ENCODE data around the gene NHERF1.

The NHERF1 gene

DNA sequence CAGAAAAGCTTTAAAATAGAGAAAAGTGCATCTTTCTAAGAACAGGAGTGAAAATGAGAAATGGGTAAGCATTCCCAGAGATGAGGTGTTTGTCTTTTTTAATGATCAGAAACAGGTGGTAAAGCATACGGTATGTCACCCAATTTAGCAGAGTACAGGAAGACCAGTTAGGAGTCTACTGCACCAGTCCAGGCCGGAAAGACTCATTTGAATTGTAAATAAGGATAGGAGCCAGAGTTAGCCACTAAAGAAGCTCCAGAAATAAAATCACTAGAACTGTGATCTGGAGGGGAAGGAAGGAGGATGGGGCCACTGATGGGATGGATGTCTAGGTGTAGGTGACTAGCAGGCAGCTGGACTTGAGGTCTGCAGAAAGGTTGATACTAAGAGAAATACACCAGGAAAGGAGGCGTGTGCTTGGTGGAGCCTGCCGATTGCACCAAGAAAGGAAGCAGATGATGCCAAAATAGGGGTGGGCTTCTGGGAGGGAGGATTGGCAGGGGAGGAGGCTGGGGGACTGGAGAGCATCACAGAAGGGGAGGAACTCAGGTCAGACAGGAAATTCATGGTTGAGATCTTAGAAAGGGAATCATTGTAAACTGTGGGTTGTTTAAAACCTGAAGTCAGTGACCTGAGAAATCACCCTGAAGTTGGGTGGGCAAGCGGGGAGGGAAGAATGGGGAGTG lies 35.8 kb downstream of the NHERF1 start:
- no peak for DNase-seq
- no peak for TF ChIP-seq GATA1 (IDR thresholded peaks at IDR 0.05; ENCODE audit: low read depth, low read length)
- TF ChIP-seq POLR2A (IDR thresholded peaks at IDR 0.05; ENCODE audit: low read length), result no peak

DNA sequence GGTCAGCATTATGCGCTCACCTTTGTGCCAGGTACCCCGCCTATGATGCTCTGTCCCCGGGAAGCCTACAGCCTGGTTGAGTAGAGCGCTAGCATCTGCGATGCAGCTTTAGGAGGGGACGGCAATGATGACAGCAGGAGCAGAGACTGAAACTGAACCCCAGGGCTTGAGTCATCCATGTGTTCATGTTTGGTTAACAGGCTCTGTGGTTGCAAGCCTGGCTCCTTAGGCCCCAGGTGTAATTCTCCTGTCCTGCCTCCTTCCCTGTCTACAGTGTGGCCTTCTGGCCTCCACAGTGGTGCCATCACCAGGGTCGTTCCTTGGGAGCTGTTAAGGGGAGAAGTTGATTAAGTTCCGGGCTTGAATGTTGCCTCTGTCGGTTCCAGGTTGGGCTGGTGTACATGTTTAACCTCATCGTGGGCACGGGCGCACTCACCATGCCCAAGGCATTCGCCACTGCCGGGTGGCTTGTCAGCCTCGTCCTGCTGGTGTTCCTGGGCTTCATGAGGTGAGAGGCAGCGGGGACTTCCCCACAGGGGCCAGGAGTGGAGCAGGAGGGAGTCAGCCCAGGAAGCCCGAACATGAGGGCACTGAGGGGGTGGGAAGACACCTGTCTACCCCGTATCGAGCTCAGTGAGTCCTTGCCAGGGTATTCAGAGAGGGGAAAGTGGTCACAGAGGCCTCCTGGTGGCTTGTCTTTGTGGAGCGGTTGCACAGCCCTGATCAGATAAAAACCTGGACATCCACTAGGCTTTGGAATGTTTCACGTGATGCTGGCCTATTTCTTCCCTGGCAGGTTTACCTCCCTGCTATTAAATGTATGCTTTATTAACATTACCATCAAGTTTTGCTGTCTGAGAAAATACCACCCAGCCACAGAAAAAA lies 36.9 kb downstream of the NHERF1 start:
- no peak for TF ChIP-seq POLR2A (IDR thresholded peaks at IDR 0.05; ENCODE audit: low read length)
- TF ChIP-seq GATA1 (IDR thresholded peaks at IDR 0.05; ENCODE audit: low read depth, low read length), result no peak
- DNase-seq, result no peak

DNA sequence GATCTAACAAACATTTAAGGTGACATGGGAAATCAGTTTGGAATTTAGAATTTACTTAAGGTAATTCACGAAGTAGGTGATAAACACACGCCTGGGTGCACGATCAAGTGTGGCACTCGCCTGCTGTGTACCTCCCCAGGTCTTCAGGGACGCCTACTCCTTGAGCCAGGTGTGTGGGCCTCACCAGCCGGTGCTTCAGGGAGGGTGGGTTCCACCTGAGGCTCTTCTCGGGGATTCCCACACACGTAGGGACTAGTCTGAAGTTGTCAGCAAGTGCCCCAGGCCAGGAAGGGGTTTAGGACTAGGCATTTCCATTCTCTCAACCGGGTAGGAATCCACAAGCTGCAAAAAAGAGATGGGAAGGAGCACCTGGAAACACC lies 37.5 kb downstream of the NHERF1 start:
- DNase-seq, result no peak
- TF ChIP-seq GATA1 (IDR thresholded peaks at IDR 0.05; ENCODE audit: low read depth, low read length), result no peak
- no peak for TF ChIP-seq POLR2A (IDR thresholded peaks at IDR 0.05; ENCODE audit: low read length)

DNA sequence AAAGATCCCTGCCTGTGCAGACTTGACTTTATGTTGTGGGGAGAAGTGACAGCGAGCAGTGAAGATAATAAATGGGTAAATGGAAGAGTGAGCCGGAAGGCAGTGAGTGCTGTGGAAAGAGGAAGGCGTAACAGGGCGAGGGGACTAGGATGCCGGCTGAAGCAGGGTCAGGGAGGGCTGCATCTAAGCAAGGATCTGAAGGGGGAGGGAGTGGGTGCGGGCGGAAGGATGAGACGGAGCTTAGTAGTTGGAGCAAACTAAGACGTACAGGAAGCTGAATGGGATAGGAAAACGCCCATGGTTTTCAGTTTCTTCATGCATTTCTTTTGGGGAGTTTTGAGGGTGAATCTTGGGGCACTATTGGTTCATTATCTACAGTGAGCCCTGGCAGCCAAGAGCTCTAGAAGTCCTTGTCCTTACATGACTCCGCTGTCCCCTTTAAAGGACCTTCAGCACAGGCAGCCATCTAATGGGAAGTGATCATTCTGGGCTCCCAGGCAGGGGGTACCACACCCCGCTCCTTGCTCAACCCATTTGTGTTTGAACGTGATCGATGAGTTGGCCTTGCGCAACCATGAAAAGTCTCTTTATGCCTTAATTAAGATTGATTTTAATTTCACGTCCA lies 38.1 kb downstream of the NHERF1 start:
- TF ChIP-seq GATA1 (IDR thresholded peaks at IDR 0.05; ENCODE audit: low read depth, low read length), result no peak
- TF ChIP-seq POLR2A (IDR thresholded peaks at IDR 0.05; ENCODE audit: low read length), result no peak
- no peak for DNase-seq

DNA sequence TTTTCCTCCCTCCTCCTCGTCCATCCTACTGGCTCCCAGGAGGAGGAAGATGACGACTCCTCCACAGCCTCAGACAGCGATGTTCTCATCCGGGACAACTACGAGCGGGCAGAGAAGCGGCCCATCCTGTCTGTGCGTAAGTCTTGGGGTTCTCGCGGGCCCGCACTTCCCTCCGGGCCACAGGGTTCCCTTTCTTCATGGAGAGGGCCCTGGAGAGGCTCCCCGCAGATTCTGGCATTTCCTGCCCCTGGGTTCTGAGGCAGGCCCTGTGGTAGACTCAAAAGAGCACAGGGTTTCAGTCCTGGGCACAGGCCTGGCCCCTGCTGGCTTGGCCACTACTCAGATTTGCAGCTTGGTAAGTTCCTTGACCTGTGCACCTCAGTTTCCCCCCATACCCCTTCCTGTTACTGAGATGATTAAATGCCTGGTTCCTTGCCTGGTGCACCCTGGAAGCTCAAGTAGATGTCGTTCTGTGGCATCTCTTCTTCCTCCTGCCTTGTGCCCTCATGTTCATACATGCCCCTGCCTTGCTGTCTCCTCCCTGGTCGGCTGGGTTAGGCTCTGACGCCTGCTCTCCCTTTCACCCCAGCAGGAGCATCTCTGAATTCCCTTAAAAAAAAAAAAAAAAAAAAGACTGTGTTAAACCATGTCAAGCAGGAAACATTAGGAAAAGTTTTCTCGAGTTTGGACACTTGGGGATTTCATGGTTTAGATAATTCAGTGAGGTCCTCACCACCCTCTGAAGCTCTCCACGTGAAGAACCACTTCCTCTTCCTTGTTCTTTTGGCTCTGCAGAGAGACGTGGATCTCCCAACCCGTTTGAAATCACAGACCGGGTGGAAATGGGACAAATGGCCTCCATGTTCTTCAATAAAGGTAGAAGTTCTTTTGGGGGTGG lies 42.0 kb downstream of the NHERF1 start:
- TF ChIP-seq GATA1 (IDR thresholded peaks at IDR 0.05; ENCODE audit: low read depth, low read length) (no peak), POLR2A (IDR thresholded peaks at IDR 0.05; ENCODE audit: low read length) (no peak)
- DNase-seq, result no peak

DNA sequence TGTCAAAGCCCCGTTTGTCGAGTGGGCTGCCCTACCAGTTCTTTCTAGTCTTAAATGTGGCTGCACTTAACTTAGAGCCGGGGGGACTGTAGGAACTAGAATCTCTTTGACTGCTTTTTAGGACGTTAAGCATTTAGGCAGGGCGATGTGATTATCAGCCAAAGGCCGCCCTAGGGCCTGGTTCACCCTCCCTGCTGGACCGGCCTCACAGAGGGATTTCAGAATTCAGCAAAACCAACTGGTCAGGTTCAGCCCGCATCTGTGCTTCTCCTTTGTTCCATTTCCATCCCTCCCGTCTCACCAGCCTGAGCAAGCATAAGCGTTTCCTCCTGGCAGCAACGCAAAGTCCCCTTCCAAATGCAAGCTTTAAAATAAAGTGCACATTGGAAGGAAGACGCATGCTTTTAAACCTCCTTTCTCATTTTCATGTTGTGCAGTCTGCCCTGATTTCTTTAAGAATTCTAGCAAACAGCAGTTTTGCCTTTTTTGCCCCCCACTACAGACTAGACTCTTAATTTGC lies 44.2 kb downstream of the NHERF1 start:
- DNase-seq, result no peak
- TF ChIP-seq GATA1 (IDR thresholded peaks at IDR 0.05; ENCODE audit: low read depth, low read length) (no peak), POLR2A (IDR thresholded peaks at IDR 0.05; ENCODE audit: low read length) (no peak)

DNA sequence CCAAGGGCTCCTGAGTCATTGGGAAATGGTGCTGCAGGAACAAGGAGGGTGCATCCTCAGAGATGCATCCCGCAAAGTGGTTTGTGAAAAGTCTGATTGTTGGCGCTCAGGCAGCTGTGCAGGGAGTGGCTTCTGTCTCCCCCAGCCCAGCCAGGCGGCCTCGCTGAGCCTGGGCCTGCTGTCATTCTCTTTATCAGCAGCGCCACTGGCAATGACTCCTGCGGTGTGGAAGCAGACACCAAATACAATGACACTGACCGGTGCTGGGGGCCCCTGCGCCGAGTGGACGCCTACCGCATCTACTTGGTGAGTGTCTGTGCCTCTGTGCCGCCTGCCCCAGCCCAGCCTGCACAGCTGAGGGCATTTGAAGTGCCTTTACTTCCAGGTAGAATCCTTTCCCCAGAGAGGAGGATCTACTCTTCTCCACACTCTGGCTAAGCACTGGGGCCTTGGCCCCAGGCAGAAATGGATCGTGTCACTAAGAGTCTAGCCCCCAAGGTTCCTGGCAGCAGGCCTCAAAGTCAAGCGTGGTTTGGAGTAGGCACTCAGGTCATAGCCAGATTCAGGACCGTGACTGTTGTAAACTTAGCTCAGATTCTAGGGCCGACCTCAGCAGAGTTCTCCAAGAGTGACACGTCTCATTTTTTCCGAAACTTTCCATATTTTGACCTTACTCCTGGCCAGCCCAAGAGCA lies 47.0 kb downstream of the NHERF1 start:
- TF ChIP-seq POLR2A (IDR thresholded peaks at IDR 0.05; ENCODE audit: low read length), result no peak
- no peak for TF ChIP-seq GATA1 (IDR thresholded peaks at IDR 0.05; ENCODE audit: low read depth, low read length)
- no peak for DNase-seq

DNA sequence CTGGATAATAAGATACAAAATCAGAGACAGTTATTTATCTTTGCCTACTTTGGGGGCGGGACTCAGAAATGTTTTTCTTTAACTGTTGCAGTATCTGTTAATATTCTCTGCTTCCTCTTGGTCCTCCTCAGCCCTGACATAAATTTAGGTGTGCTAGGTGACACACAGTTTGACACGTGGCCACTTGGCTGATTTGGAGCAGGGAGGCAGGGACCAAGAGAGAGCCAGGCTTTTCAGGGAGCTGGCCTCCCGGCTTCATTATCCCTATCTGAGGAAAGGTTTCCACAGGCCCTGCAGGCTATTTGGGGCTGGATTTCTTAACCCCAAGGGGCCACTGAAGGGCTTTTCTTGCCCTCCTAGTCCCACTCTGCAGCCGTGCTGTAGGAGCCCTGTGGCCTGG lies 47.8 kb downstream of the NHERF1 start:
- DNase-seq, result no peak
- TF ChIP-seq GATA1 (IDR thresholded peaks at IDR 0.05; ENCODE audit: low read depth, low read length) (no peak), POLR2A (IDR thresholded peaks at IDR 0.05; ENCODE audit: low read length) (no peak)

DNA sequence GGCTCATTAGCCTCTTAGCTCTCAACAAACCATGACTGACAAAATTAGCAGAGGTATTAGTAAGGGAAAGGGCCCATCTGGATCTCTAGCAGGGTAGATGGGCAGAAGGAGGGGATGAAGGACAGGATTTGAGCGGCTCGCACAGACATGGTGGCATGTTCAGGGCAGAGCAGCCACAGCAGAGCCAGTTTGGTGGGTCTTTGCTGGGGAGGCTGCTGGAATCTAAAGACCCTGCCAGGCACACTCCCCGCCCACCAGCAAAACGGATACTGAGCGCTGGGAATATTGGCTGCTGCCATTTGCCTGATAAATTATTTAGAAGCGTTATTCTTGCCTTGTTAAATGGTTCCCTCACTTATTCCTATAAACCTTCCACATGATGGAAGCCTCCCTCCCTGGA lies 48.4 kb downstream of the NHERF1 start:
- TF ChIP-seq GATA1 (IDR thresholded peaks at IDR 0.05; ENCODE audit: low read depth, low read length) (no peak), POLR2A (IDR thresholded peaks at IDR 0.05; ENCODE audit: low read length) (no peak)
- DNase-seq, result no peak

DNA sequence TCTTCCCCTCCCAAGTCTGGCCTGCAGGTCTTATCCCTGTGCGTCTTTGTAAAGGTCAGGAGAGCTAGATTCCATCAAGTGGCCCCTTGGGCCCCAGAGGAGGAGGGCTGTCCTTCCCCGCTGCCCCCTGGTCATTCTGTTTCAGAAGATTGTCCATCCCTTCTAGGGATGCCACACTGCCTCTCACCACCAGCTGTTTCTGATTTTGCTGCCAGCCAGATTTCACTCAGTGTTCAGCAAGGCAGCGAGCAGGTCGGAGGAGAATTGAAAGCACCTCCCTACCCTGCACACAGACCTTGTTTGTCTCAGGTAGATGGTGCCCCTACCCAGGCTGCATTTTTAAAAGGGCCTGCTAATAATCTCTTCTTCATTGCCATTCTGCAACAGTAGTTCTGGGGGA lies 49.4 kb downstream of the NHERF1 start:
- TF ChIP-seq POLR2A (IDR thresholded peaks at IDR 0.05; ENCODE audit: low read length) (no peak), GATA1 (IDR thresholded peaks at IDR 0.05; ENCODE audit: low read depth, low read length) (no peak)

DNA sequence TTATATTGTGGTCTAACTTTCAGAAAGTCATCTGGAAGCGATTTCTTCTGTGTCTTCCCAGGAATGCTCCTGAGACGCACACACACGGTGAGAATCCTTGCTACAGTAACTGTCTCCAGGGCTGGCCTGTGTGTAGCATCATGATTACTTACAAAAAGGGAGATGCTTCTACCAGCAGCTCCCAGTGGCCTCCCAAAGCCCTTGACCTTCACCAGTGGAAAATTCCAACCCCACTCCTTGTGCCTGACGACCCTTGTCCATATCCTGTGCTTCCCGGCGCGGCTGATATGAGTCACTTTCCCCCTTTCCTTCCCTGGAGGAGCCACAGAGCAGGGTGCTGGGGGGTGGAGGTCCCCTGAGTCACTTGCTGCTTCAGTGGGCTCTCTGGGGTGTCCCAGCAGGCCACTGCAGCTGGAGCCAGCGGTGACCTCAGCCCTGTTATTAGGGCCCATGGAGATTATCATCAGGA lies 49.8 kb downstream of the NHERF1 start:
- no peak for DNase-seq
- TF ChIP-seq GATA1 (IDR thresholded peaks at IDR 0.05; ENCODE audit: low read depth, low read length) (no peak), POLR2A (IDR thresholded peaks at IDR 0.05; ENCODE audit: low read length) (no peak)

More for the DNA sequence above, 49.4 kb downstream of the NHERF1 start:
- DNase-seq, result no peak

DNA sequence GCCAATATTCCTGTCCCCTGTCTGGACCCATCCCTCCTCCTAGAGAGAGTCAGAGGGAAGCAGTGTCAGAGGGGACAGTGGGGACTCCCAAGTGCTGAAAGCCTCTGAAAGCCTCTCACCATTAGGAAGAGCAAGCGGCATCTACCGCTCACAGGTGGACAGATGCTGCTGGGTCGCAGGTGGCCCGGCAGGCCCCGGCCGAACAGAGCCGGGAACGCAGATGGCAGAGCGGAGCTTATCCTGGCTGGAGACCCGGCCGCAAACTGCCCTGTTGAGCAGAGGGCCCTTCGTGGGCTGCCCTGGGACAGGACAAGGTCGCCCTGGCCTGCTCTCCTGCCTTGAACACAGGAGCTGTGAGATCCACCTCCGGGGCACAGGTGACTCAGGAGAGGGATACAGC lies 50.7 kb downstream of the NHERF1 start:
- no peak for TF ChIP-seq POLR2A (IDR thresholded peaks at IDR 0.05; ENCODE audit: low read length)
- no peak for TF ChIP-seq GATA1 (IDR thresholded peaks at IDR 0.05; ENCODE audit: low read depth, low read length)
- no peak for DNase-seq

DNA sequence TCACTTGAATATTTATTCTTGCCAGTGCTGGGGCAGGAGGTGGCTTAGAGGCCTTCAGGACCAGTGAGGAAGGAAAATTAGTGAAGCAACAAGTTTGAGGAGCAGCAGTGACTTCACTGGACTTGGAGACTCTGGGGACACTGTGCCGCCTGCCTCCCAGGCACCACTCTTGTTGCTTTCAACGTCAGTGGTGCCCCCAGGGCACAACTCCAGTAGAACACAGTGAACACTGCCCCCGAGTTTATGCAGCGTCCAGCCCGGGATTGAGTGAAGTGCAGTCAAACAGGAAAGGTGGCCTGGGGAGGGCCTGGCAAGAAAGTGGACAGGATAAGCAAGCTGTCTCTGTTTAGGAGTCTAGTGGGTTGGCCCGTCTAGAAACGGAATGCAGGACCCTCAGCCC lies 52.1 kb downstream of the NHERF1 start:
- TF ChIP-seq GATA1 (IDR thresholded peaks at IDR 0.05; ENCODE audit: low read depth, low read length), result no peak
- TF ChIP-seq POLR2A (IDR thresholded peaks at IDR 0.05; ENCODE audit: low read length), result no peak
- no peak for DNase-seq
